ENCODE results near the gene CDKN2B-AS1.

GRCh38 chr9:21993007-21993406, 1.6 kb upstream of the CDKN2B-AS1 start:
- TF ChIP-seq EZH2 (IDR thresholded peaks at IDR 0.05; ENCODE audit: insufficient read depth, poor library complexity, severe bottlenecking) (no peak), EZH2phosphoT487 (IDR thresholded peaks at IDR 0.05; ENCODE audit: insufficient read depth, low read depth) (no peak)

Measured in GM23248 (cell line).